HG03066 (cell line): Measurements from ENCODE around the gene MAPKAPK3.
"Not testable (repeated sequence)": the region's sequence is repeated elsewhere in the genome, so short reads cannot be mapped to it uniquely, and the experiment has no call there.

Experiments
- ATAC-seq: cut with Tn5 transposase; IDR thresholded peaks from one replicate; pipeline ENCODE4 v1.9.1; 2021; ENCODE audit warnings: low read depth; ENCODE audit not compliant: unreplicated experiment

The MAPKAPK3 gene

GRCh38 chr3:50675179-50676030 is 58.5 kb downstream of the MAPKAPK3 start:
- ATAC-seq, result peak; percentile 13

GRCh38 chr3:50676031-50676705 is 59.2 kb downstream of the MAPKAPK3 start:
- no peak for ATAC-seq

DNA sequence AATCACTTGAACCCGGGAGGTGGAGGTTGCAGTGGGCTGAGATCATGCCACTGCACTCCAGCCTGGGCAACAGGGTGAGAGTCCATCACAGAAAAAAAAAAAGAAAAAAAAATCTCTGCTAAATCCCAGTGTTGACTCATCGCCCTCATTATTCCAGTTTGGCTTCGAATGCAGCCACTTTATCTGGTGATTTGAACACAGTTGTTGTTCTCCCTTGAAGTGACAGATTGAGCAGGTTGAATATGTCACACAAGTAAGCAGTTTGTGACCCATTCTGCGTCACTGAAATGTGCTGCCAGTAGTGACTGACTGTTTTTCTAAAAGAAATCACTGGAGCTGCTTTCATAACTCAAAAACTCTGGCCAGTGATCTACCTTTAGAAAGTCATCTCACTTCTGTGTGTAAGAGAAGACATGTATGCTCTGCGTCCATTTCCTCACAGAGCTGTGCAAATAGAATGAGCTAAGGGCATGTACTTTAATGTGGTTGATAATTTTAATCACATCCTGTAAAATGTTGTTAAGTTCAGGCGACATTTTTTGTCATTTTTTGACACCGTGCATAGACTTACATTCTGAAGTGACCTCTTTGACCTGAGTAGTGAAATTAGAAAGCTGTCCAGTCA is 70.3 kb downstream of the MAPKAPK3 start:
- no peak for ATAC-seq

- ATAC-seq, result no peak
Measured at GRCh38 chr3:50687916-50688315, 71.0 kb downstream of the MAPKAPK3 start.

- not testable (repeated sequence) for ATAC-seq
Measured at GRCh38 chr3:50688602-50689001, 71.7 kb downstream of the MAPKAPK3 start.

DNA sequence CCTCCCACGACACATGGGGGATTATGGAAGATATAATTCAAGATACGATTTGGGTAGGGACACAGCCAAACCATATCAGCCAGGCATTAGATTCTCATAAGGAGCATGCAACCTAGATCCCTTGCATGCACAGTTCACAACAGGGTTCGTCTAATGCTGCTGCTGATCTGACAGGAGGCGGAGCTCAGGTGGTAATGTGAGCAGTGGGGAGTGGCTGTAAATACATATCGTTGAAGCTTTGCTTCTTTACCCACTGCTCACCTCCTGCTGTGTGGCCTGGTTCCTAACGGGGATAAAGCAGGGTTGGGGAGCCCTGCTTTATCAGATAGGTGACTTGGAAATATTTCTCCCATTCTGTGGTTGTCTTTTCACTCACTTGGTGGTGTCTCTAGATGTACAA is 72.6 kb downstream of the MAPKAPK3 start:
- no peak for ATAC-seq

DNA sequence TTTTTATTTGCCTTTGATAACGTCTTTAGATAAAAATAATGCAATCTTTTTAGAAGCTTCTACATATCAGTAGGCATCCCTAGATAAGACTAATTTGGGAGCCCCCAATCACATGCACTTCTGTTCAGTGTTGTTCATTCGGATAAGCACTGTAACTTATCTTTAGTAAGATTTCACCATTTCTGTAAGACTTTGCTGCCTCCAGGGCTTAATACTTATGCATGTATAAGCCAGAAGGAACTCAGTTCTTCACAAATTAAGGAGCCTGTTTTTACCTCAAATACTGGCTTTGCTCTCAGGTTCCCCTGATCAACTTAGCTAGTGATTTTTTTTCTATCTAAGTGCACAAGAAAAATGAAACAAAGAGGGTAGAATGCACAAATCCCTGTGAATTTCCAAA is 78.1 kb downstream of the MAPKAPK3 start:
- ATAC-seq, result no peak

- ATAC-seq, result no peak
Measured at GRCh38 chr3:50696276-50696675, 79.3 kb downstream of the MAPKAPK3 start.

GRCh38 chr3:50698269-50698668 is 81.3 kb downstream of the MAPKAPK3 start:
- no peak for ATAC-seq
